Activated CD8-positive, alpha-beta memory T cell treated with anti-CD3 and anti-CD28 coated beads, Interleukin-2, amount 50 U/mL, for 24 hours (primary cell): ENCODE results near the gene NOXRED1.

Experiments used
- DNase-seq: peaks from one replicate; pipeline ENCODE4 v3.0.0-alpha.2; 2020; ENCODE audit errors: extremely low read depth

NOXRED1 gene

GRCh38 chr14:77344377-77344996 is 78.8 kb downstream of the NOXRED1 start:
- DNase-seq: no peak
